Right cardiac atrium (tissue), 5 donors: ENCODE results near the gene CASK. TPM values are rescaled to one million over a fixed set of nuclear protein-coding genes. Genes with fewer than 3 reads are reported as not detected.

ENCODE experiments used
- ATAC-seq, 2 donors: fragments of 200-7000 bp; cut with Tn5 transposase; one replicate each; pipeline versions ENCODE4 v1.8.0 to v1.9.1; 2020; ENCODE audit warnings: moderate library complexity in 2 of 2, mild to moderate bottlenecking in 1 of 2
- DNase-seq, 3 donors: peaks; one replicate each; pipeline ENCODE4 v3.0.0-alpha.2; 2020
- H3K27ac ChIP-seq: one replicate; pipeline ENCODE4 v1.5.1; 2013; ENCODE audit warnings: mild to moderate bottlenecking, low read length, control low read depth, moderate library complexity
- H3K27me3 ChIP-seq: one replicate; pipeline ENCODE4 v1.6.1; 2013; ENCODE audit not compliant: control insufficient read depth, insufficient read depth
- H3K4me1 ChIP-seq: one replicate; pipeline ENCODE4 v1.6.1; 2013; ENCODE audit warnings: low read length; ENCODE audit not compliant: control insufficient read depth, insufficient read depth
- H3K4me3 ChIP-seq: one replicate; pipeline ENCODE4 v1.5.1; 2013; ENCODE audit warnings: low read length, control low read depth
- H3K9me3 ChIP-seq: one replicate; pipeline ENCODE4 v1.6.1; 2013; ENCODE audit warnings: low read length; ENCODE audit not compliant: control insufficient read depth
- WGBS: extraction: QIAGEN DNeasy Blood & Tissue Kit; methylation state at CpG from one replicate; pipeline ENCODE4 v1.1.7; 2013; 5-methylcytosine and 5-hydroxymethylcytosine counted together
- intact Hi-C, 4 donors: fragments of 100-400 bp; cut with DNase I; formaldehyde crosslinking; loops; one replicate each; pipeline versions ENCODE4 v1.11.0 to v1.14.0; 2022 to 2023
- polyA plus RNA-seq: library from polyadenylated mRNA; stranded (reverse); fragments of 200-250 nt; gene quantifications from one replicate; pipeline ENCODE4 v1.2.3, GENCODE V29; 2013
- total RNA-seq, 4 donors: library from RNA; stranded (reverse); fragmentation: NEBNext Ultra II Directional; extraction: Animal tissue kit (Norgen Biotek cat#: 25700); gene quantifications; one replicate each; pipeline ENCODE4 v1.2.1, GENCODE V29; 2021
- donor health status: healthy with polysubstance abuse.
- donor health status: DM: no; HTN: yes; CAD: no.
- donor health status: DM: no; HTN: no; CAD: no.
- donor health status: DM: no; HTN: yes; CAD: no; lungs with severe emphysema.
- donor health status: DM: yes; HTN: yes; CAD: no.

The CASK gene
- total and polyA plus RNA-seq, 5 donors = 3.3 to 17.5 (median 16.8) TPM

- Histone ChIP-seq H3K4me3 (no peak overlapping the region), H3K27me3 (no peaks in the 10 kb centered on the region), H3K27ac (no peak overlapping the region), H3K4me1 (no peaks in the 10 kb centered on the region), H3K9me3 (no peaks in the 10 kb centered on the region)
- WGBS = 77% methylated on average over 3 of the region's 3 CpGs
- DNase-seq = no peak
- intact Hi-C loops = loop anchor here in 1 of 4 donors (5.0 kb wide), 1 partner anchor 1777 kb away; no protein-coding TSS in a partner anchor
- no peak for ATAC-seq
These were observed 143.4 kb downstream of the CASK start for GRCh38 chrX:41779941-41780340.

- ATAC-seq = no peak
- no peak for DNase-seq
- no peak overlapping the region for H3K27ac ChIP-seq
- 27% methylated on average over 1 of the region's 1 CpG for WGBS
- no peaks in the 10 kb centered on the region for H3K9me3 ChIP-seq
- H3K4me3 ChIP-seq = no peak overlapping the region
- intact Hi-C loops = no loop called here
- no peaks in the 10 kb centered on the region for H3K27me3 ChIP-seq
- H3K4me1 ChIP-seq = no peaks in the 10 kb centered on the region
These were observed 144.3 kb downstream of the CASK start for GRCh38 chrX:41779030-41779564.

- H3K27ac ChIP-seq = no peak overlapping the region
- no peaks in the 10 kb centered on the region for H3K27me3 ChIP-seq
- no peak overlapping the region for H3K4me3 ChIP-seq
- intact Hi-C loops = no loop called here
- ATAC-seq (no peak), DNase-seq (no peak)
- H3K4me1 ChIP-seq = no peaks in the 10 kb centered on the region
- H3K9me3 ChIP-seq = no peaks in the 10 kb centered on the region
These were observed 161.7 kb downstream of the CASK start for GRCh38 chrX:41761702-41762101.

- H3K4me3 ChIP-seq = no peak overlapping the region
- H3K27ac ChIP-seq = no peak overlapping the region
- intact Hi-C loops = no loop called here
- DNase-seq = no peak
- no peaks in the 10 kb centered on the region for H3K9me3 ChIP-seq
- 56% methylated on average over 3 of the region's 3 CpGs for WGBS
- no peaks in the 10 kb centered on the region for H3K27me3 ChIP-seq
- no peak for ATAC-seq
- H3K4me1 ChIP-seq = no peaks in the 10 kb centered on the region
These were observed 162.2 kb downstream of the CASK start for GRCh38 chrX:41761169-41761568.

- no peak for ATAC-seq
- Histone ChIP-seq H3K27me3 (no peaks in the 10 kb centered on the region), H3K4me1 (no peaks in the 10 kb centered on the region), H3K9me3 (no peaks in the 10 kb centered on the region), H3K4me3 (no peak overlapping the region), H3K27ac (no peak overlapping the region)
- intact Hi-C loops = no loop called here
- 60% methylated on average over 3 of the region's 3 CpGs for WGBS
- no peak for DNase-seq
These were observed 163.5 kb downstream of the CASK start for GRCh38 chrX:41759817-41760216.

GRCh38 chrX:41758401-41758800 is 165.0 kb downstream of the CASK start:
- WGBS = 93% methylated on average over 2 of the region's 2 CpGs

GRCh38 chrX:41750716-41751115 is 172.6 kb downstream of the CASK start:
- Histone ChIP-seq H3K27me3 (no peaks in the 10 kb centered on the region), H3K9me3 (no peaks in the 10 kb centered on the region), H3K27ac (no peak overlapping the region), H3K4me3 (no peak overlapping the region), H3K4me1 (no peaks in the 10 kb centered on the region)
- DNase-seq = no peak
- intact Hi-C loops = no loop called here
- 77% methylated on average over 3 of the region's 3 CpGs for WGBS
- no peak for ATAC-seq

More at GRCh38 chrX:41758401-41758800, 165.0 kb downstream of the CASK start:
- Histone ChIP-seq H3K27me3 (no peaks in the 10 kb centered on the region), H3K4me3 (no peak overlapping the region), H3K9me3 (no peaks in the 10 kb centered on the region), H3K4me1 (no peaks in the 10 kb centered on the region), H3K27ac (no peak overlapping the region)
- intact Hi-C loops = no loop called here
- ATAC-seq (no peak), DNase-seq (no peak)

- WGBS = 100% methylated on average over 1 of the region's 1 CpG
- DNase-seq (no peak), ATAC-seq (no peak)
- no peaks in the 10 kb centered on the region for H3K9me3 ChIP-seq
- no peak overlapping the region for H3K4me3 ChIP-seq
- no peaks in the 10 kb centered on the region for H3K4me1 ChIP-seq
- intact Hi-C loops = no loop called here
- H3K27me3 ChIP-seq = no peaks in the 10 kb centered on the region
- no peak overlapping the region for H3K27ac ChIP-seq
These were observed 183.5 kb downstream of the CASK start for GRCh38 chrX:41739871-41740270.

GRCh38 chrX:41737065-41737464 is 186.3 kb downstream of the CASK start:
- 58% methylated on average over 7 of the region's 7 CpGs for WGBS
- intact Hi-C loops = no loop called here
- no peak for DNase-seq
- ATAC-seq = no peak
- Histone ChIP-seq H3K27me3 (no peaks in the 10 kb centered on the region), H3K4me1 (no peaks in the 10 kb centered on the region), H3K9me3 (no peaks in the 10 kb centered on the region), H3K4me3 (no peak overlapping the region), H3K27ac (no peak overlapping the region)

GRCh38 chrX:41734530-41734929 is 188.8 kb downstream of the CASK start:
- Histone ChIP-seq H3K4me1 (no peaks in the 10 kb centered on the region), H3K27me3 (no peaks in the 10 kb centered on the region), H3K27ac (no peak overlapping the region), H3K4me3 (no peak overlapping the region), H3K9me3 (no peaks in the 10 kb centered on the region)
- DNase-seq = no peak
- WGBS = 31% methylated on average over 1 of the region's 1 CpG
- intact Hi-C loops = no loop called here
- ATAC-seq = no peak

GRCh38 chrX:41733939-41734338 is 189.4 kb downstream of the CASK start:
- Histone ChIP-seq H3K27me3 (no peaks in the 10 kb centered on the region), H3K4me1 (no peaks in the 10 kb centered on the region), H3K27ac (no peak overlapping the region), H3K4me3 (no peak overlapping the region), H3K9me3 (no peaks in the 10 kb centered on the region)
- intact Hi-C loops = no loop called here
- no peak for ATAC-seq
- no peak for DNase-seq
- WGBS = 90% methylated on average over 1 of the region's 1 CpG

- intact Hi-C loops = no loop called here
- DNase-seq (no peak), ATAC-seq (no peak)
- no peak overlapping the region for H3K4me3 ChIP-seq
- H3K27me3 ChIP-seq = no peaks in the 10 kb centered on the region
- H3K9me3 ChIP-seq = no peaks in the 10 kb centered on the region
- no peak overlapping the region for H3K27ac ChIP-seq
- WGBS = 82% methylated on average over 2 of the region's 2 CpGs
- no peaks in the 10 kb centered on the region for H3K4me1 ChIP-seq
These were observed 191.1 kb downstream of the CASK start for GRCh38 chrX:41732260-41732659.
